K562 (cell line): ENCODE results near the gene TARBP1. TPM values are rescaled to one million over a fixed set of nuclear protein-coding genes. Genes with fewer than 3 reads are reported as not detected.

Source experiments
- CCNT2 ChIP-seq: IDR thresholded peaks from 2 replicates; pipeline ENCODE4 v1.6.1; 2011; ENCODE audit warnings: borderline replicate concordance, low read depth, mild to moderate bottlenecking, moderate library complexity, mixed read lengths, low read length; ENCODE audit not compliant: insufficient read length; ENCODE audit errors: extremely low read depth
- CREB3L1 ChIP-seq: fragments of 450-650 bp; IDR thresholded peaks from 2 replicates; pipeline ENCODE4 v1.6.1; 2014; ENCODE audit warnings: low read depth, mild to moderate bottlenecking, moderate library complexity, borderline replicate concordance
- E4F1 ChIP-seq: fragments of 250-450 bp; sonication (Bioruptor Pico); IDR thresholded peaks from 2 replicates; pipeline ENCODE4 v1.5.0; 2021; ENCODE audit warnings: mild to moderate bottlenecking, borderline replicate concordance
- LCOR ChIP-seq: sonication (generic); formaldehyde crosslinking; IDR thresholded peaks from 2 replicates; pipeline ENCODE4 v1.8.0; 2022; ENCODE audit warnings: mild to moderate bottlenecking, missing genetic modification reagents
- PHF8 ChIP-seq: fragments of 200-600 bp; sonication (generic); IDR thresholded peaks from 2 replicates; pipeline ENCODE4 v1.6.1; 2012; ENCODE audit warnings: mixed run types, mild to moderate bottlenecking, inconsistent platforms, low read length, moderate library complexity, borderline replicate concordance
- POU5F1 ChIP-seq: fragments of 150-350 bp; IDR thresholded peaks from 2 replicates; pipeline ENCODE4 v1.6.1; 2014; ENCODE audit warnings: borderline replicate concordance, low read length, low read depth, mild to moderate bottlenecking; ENCODE audit not compliant: partially characterized antibody
- RBM22 ChIP-seq: fragments of 200-400 bp; formaldehyde crosslinking; IDR thresholded peaks from 2 replicates; pipeline ENCODE4 v1.6.1; 2018; ENCODE audit warnings: low read length, low read depth; ENCODE audit not compliant: poor library complexity, severe bottlenecking
- RCOR1 ChIP-seq, 2 experiments: IDR thresholded peaks; 2 replicates each; pipeline ENCODE4 v1.6.1; 2012; ENCODE audit warnings: low read depth in 2 of 2, low read length in 2 of 2, borderline replicate concordance in 1 of 2, improper control_type of control experiment in 1 of 2
- RHOXF2B ChIP-seq: fragments of 250-450 bp; sonication (Bioruptor Pico); conservative IDR thresholded peaks from 2 replicates; pipeline ENCODE4 v1.5.1; 2021
- TEAD1 ChIP-seq, 2 experiments: fragments of 450-650 bp in 1 of 2; sonication (generic) in 1 of 2; formaldehyde crosslinking; IDR thresholded peaks; 2 replicates each; pipeline versions ENCODE4 v1.4.0 to v1.8.0; 2020 to 2022; ENCODE audit warnings: mild to moderate bottlenecking in 2 of 2, missing genetic modification reagents in 1 of 2
- ZBTB5 ChIP-seq: fragments of 450-650 bp; IDR thresholded peaks from 2 replicates; pipeline ENCODE4 v1.6.1; 2017; ENCODE audit warnings: antibody characterized with exemption
- ZNF174 ChIP-seq: fragments of 250-450 bp; sonication (Bioruptor Pico); IDR thresholded peaks from 2 replicates; pipeline ENCODE4 v1.4.0; 2020; ENCODE audit warnings: mild to moderate bottlenecking
- ZNF740 ChIP-seq, 3 experiments: fragments of 200-800 bp in 1 of 3; sonication (Bioruptor generic) in 1 of 3; sonication (generic) in 1 of 3; formaldehyde crosslinking in 1 of 3; IDR thresholded peaks; 2 replicates each; pipeline versions ENCODE4 v1.6.1 to v1.8.0; 2016 to 2022; ENCODE audit warnings: mild to moderate bottlenecking in 2 of 3, missing compliant biosample characterization in 2 of 3, missing genetic modification characterization in 2 of 3, missing genetic modification reagents in 1 of 3
- ZNF766 ChIP-seq: fragments of 200-800 bp; sonication (Bioruptor generic); conservative IDR thresholded peaks from 2 replicates; pipeline ENCODE4 v1.6.1; 2016; ENCODE audit warnings: missing genetic modification characterization, missing compliant biosample characterization
- polyA plus RNA-seq, 8 experiments: library from polyadenylated mRNA; depleted of rRNA in 4 of 8; stranded (reverse) in 5 of 8; unstranded in 3 of 8; fragments of >200 nt; fragmentation: Nextera tagmentation in 2 of 8; fragmentation: Illumina TruSeq in 1 of 8; extraction: Ambion mirVana in 2 of 8; extraction: Trizol in 1 of 8; gene quantifications; 2 replicates each; pipeline versions ENCODE4 v1.2.1 to v1.2.3, GENCODE V29; 2011 to 2014; ENCODE audit warnings: inconsistent platforms in 1 of 8, missing spikeins in 1 of 8
- total RNA-seq, 7 experiments: library from RNA; depleted of rRNA in 6 of 7; stranded (reverse); fragments of >200 nt in 6 of 7; fragmentation: Illumina TruSeq in 2 of 7; extraction: Trizol in 2 of 7; gene quantifications; 2 replicates each; pipeline versions ENCODE4 v1.2.1 to v1.2.3, GENCODE V29; 2011 to 2021; ENCODE audit warnings: low replicate concordance in 1 of 7
- TF ChIP-seq, protein P1 (sequence below): IDR thresholded peaks from 2 replicates; pipeline ENCODE4 v1.6.1; 2012; ENCODE audit warnings: low read depth, low read length, improper control_type of control experiment, borderline replicate concordance

Gene TARBP1
- total and polyA plus RNA-seq, 9 of the 15 experiments (the other 6 are each of a cell fraction or from before 2014, with no cell fraction given), result 8.8 to 48.0 (median 22.9) TPM

GRCh38 chr1:234486858-234487840 lies 8.2 kb upstream of the TARBP1 start (continued):
- TF ChIP-seq E4F1 (CRISPR knock-in tag), result no peak
- TF ChIP-seq TEAD1 (CRISPR knock-in tag; IDR thresholded peaks at IDR 0.05), result peak in 1 of 2 experiments; percentile 76; a peak in 2 of 4 replicates
- no peak for TF ChIP-seq RHOXF2B (CRISPR knock-in tag)
- no peak for TF ChIP-seq CCNT2
- TF ChIP-seq, protein P1, sequence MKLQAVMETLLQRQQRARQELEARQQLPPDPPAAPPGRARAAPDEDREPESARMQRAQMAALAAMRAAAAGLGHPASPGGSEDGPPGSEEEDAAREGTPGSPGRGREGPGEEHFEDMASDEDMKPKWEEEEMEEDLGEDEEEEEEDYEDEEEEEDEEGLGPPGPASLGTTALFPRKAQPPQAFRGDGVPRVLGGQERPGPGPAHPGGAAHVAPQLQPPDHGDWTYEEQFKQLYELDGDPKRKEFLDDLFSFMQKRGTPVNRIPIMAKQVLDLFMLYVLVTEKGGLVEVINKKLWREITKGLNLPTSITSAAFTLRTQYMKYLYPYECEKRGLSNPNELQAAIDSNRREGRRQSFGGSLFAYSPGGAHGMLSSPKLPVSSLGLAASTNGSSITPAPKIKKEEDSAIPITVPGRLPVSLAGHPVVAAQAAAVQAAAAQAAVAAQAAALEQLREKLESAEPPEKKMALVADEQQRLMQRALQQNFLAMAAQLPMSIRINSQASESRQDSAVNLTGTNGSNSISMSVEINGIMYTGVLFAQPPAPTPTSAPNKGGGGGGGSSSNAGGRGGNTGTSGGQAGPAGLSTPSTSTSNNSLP, result no peak
- TF ChIP-seq LCOR (CRISPR knock-in tag), result 0 out of 2 replicates have a peak, but pooled peaks have one; percentile 31
- TF ChIP-seq ZBTB5, result no peak
- TF ChIP-seq ZNF174 (CRISPR knock-in tag), result no peak
- peak in 1 of 2 experiments; percentile 77; a peak in 2 of 4 replicates for TF ChIP-seq RCOR1 (IDR thresholded peaks at IDR 0.05; ENCODE audit: borderline replicate concordance in 1 of 2, low read depth in 2 of 2, low read length in 2 of 2)
- no peak for TF ChIP-seq ZNF766 (CRISPR knock-in tag)
- no peak for TF ChIP-seq ZNF740 (CRISPR knock-in tag; IDR thresholded peaks at IDR 0.05)
- no peak for TF ChIP-seq ZNF740 (tag; IDR thresholded peaks at IDR 0.05)
- TF ChIP-seq POU5F1, result no peak
- TF ChIP-seq CREB3L1, result no peak
- TF ChIP-seq PHF8, result no peak
- no peak for TF ChIP-seq RBM22
